ENCODE data around the gene C16orf78. TPM values are rescaled to one million over a fixed set of nuclear protein-coding genes. Genes with fewer than 3 reads are reported as not detected.

Gene C16orf78
- total RNA-seq, 4 donors from 2014 or later, result not detected

DNA sequence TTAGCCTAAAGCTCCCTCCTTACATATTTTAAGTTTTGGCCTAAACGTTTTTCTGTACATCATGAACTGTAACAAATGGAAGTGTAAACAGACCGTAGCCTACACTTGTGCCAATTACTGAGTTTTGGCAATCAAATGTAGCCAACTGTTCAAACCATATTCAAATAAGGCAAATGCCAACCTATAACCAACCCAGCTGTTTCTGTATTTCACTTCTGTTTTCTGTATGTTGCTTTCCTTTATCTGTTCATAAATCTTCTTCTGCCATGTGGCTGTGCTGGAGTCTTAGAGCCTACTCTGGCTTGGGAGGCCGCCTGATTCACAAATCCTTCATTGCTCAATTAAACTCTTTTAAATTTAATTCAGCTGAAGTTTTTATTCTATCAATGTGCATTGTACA is 6.9 kb upstream of the C16orf78 start:
- H3K4me1 ChIP-seq, result no peaks in the 10 kb centered on the region
- peak overlapping the region in 1 of 4 donors; percentile 41 for H3K27ac ChIP-seq
- 47 to 55% methylated on average over 3 of the region's 3 CpGs for WGBS, 2 donors (ENCODE audit: low coverage in 1 of 2)
- no peaks in the 10 kb centered on the region for H3K9me3 ChIP-seq
- no peaks in the 10 kb centered on the region for H3K36me3 ChIP-seq
- no peaks in the 10 kb centered on the region for H3K27me3 ChIP-seq
- intact Hi-C loops (cut with DNase I; ENCODE audit: low total_unique reads) (no loop called here), in situ Hi-C loops (cut with MboI; ENCODE audit: low pct_ligation_motif_present in 1 of 4, low pct_unique_long_range_greater_than_20kb in 1 of 4, low sequenced_read_pairs in 3 of 4) (no loop called here)
- no peak overlapping the region for H3K4me3 ChIP-seq
- DNase-seq, result no peak
- TF ChIP-seq, protein P1, sequence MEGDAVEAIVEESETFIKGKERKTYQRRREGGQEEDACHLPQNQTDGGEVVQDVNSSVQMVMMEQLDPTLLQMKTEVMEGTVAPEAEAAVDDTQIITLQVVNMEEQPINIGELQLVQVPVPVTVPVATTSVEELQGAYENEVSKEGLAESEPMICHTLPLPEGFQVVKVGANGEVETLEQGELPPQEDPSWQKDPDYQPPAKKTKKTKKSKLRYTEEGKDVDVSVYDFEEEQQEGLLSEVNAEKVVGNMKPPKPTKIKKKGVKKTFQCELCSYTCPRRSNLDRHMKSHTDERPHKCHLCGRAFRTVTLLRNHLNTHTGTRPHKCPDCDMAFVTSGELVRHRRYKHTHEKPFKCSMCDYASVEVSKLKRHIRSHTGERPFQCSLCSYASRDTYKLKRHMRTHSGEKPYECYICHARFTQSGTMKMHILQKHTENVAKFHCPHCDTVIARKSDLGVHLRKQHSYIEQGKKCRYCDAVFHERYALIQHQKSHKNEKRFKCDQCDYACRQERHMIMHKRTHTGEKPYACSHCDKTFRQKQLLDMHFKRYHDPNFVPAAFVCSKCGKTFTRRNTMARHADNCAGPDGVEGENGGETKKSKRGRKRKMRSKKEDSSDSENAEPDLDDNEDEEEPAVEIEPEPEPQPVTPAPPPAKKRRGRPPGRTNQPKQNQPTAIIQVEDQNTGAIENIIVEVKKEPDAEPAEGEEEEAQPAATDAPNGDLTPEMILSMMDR (IDR thresholded peaks at IDR 0.05), result no peak
- TF ChIP-seq POLR2A (IDR thresholded peaks at IDR 0.05), result no peak
- TF ChIP-seq EP300 (IDR thresholded peaks at IDR 0.05; ENCODE audit: low read depth), result no peak
- no peak for TF ChIP-seq POLR2AphosphoS5 (IDR thresholded peaks at IDR 0.05)

DNA sequence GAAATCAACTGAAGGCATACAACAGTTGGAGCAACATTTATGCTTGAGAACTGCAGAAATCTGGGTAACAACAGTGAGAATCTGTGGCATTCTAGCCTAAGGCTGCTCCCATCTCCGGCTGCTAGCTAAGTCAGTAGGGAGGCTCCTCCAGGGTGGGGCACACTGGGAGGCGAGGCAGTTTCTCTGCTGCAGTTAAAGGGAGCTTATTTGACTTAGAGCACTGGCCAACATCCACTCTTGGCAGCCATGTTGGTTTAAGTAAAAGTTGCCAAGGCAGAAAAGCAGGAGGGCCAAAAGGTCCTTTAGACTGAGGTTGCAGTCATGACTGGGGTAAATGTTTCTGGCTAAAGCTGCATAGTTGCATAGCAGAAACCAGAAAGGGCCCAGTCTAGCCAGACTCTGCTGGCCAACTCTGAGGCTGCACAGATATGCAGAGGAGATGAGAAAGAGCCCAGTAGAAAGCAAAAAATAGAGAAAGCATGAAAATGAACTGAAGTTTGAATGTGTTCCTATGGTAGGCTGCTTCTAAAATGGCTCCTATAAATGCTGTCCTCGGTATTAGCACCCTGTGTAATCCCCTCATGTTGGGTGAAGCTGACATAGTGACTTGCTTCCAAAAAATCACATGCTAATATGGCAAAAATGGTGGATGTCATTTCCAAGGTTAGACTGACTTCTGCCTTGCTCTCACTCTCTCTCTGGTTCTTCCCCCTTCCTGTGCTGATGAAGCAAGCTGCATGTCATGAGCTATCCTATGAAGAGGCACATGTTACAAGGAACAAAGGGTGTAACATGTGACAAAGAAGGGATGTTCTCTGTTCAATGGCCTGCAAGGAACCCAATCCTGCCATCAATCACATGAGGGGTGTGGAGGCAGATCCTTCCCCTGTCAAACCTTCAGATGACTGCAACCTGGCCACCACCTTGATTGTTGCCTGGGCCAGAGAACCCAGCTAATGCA is 3.7 kb upstream of the C16orf78 start:
- Histone ChIP-seq H3K4me1 (no peaks in the 10 kb centered on the region), H3K27ac (no peak overlapping the region), H3K9me3 (no peaks in the 10 kb centered on the region), H3K4me3 (no peak overlapping the region), H3K36me3 (no peaks in the 10 kb centered on the region), H3K27me3 (no peaks in the 10 kb centered on the region)
- 45 to 71% methylated on average over 1 to 3 of the region's 3 CpGs for WGBS, 2 donors (ENCODE audit: low coverage in 1 of 2)
- no peak for DNase-seq
- intact Hi-C loops (cut with DNase I; ENCODE audit: low total_unique reads), result no loop called here
- in situ Hi-C loops (cut with MboI; ENCODE audit: low pct_ligation_motif_present in 1 of 4, low pct_unique_long_range_greater_than_20kb in 1 of 4, low sequenced_read_pairs in 3 of 4), result no loop called here
- TF ChIP-seq, protein P1 (IDR thresholded peaks at IDR 0.05), result no peak
- TF ChIP-seq POLR2AphosphoS5 (IDR thresholded peaks at IDR 0.05) (no peak), POLR2A (IDR thresholded peaks at IDR 0.05) (no peak), EP300 (IDR thresholded peaks at IDR 0.05; ENCODE audit: low read depth) (no peak)

DNA sequence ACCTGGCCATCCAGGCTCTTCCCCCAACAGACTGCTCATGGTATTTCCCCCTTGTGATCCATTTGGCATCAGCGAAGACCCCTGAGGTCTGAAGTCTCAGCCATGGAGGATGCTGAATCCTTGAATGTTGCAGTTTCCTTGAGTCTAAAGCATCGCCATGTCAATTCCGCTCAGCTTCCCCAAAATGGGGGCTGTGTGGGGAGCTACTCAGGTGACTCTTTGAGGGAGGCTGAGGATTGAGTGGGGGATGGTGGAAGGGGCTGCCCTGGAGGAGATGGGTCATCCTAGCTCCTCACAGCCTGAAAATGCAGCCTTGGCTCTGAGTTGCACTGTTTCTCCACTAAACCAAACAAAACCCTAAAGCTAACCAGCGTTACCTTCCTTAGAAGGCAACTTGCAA is 2.6 kb downstream of the C16orf78 start:
- in situ Hi-C loops (cut with MboI; ENCODE audit: low pct_ligation_motif_present in 1 of 4, low pct_unique_long_range_greater_than_20kb in 1 of 4, low sequenced_read_pairs in 3 of 4), result no loop called here
- no peak for DNase-seq
- Histone ChIP-seq H3K36me3 (no peaks in the 10 kb centered on the region), H3K4me3 (no peak overlapping the region), H3K27me3 (no peaks in the 10 kb centered on the region), H3K4me1 (no peaks in the 10 kb centered on the region), H3K9me3 (no peaks in the 10 kb centered on the region), H3K27ac (no peak overlapping the region)
- no peak for TF ChIP-seq EP300 (IDR thresholded peaks at IDR 0.05; ENCODE audit: low read depth)
- TF ChIP-seq POLR2A (IDR thresholded peaks at IDR 0.05), result no peak
- TF ChIP-seq POLR2AphosphoS5 (IDR thresholded peaks at IDR 0.05), result no peak
- TF ChIP-seq, protein P1 (IDR thresholded peaks at IDR 0.05), result no peak
- intact Hi-C loops (cut with DNase I; ENCODE audit: low total_unique reads), result no loop called here
- WGBS, 2 donors (ENCODE audit: low coverage in 1 of 2), result 67 to 91% methylated on average over 1 to 4 of the region's 4 CpGs

DNA sequence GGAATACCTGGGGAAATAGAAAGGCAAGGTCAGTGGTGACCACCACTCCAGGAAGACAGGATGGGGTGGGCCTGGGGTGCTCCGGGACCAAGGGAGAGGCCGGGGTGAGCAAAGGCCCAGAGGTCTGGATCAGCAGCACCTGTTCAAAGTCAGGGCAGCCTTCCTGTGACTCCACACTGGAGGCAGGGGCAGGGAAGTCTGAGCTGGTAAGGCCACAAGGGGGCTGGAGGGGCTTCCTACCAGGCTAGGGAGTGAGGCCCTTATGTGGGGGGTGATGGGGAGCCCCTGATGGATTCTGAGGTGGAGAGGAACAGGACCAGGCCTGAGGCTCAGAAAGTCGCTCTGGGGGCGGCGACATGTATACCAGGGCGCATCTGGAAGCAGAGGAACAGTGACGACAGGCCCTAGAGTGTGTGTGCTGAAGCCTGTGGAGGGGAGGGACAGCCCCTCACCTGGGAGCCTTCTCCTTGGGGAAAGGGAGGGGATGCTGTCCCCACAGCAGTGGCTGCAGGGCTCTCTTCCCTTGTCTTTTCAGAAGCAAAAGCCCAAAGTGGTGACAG is 3.7 kb downstream of the C16orf78 start:
- in situ Hi-C loops (cut with MboI; ENCODE audit: low pct_ligation_motif_present in 1 of 4, low pct_unique_long_range_greater_than_20kb in 1 of 4, low sequenced_read_pairs in 3 of 4), result no loop called here

More for the DNA sequence above, 3.7 kb downstream of the C16orf78 start:
- no peak overlapping the region for H3K4me3 ChIP-seq
- no peaks in the 10 kb centered on the region for H3K27me3 ChIP-seq
- DNase-seq, result no peak
- no peak overlapping the region for H3K27ac ChIP-seq
- WGBS, 2 donors (ENCODE audit: low coverage in 1 of 2), result 80 to 92% methylated on average over 2 to 7 of the region's 7 CpGs
- TF ChIP-seq POLR2A (IDR thresholded peaks at IDR 0.05) (no peak), POLR2AphosphoS5 (IDR thresholded peaks at IDR 0.05) (no peak), EP300 (IDR thresholded peaks at IDR 0.05; ENCODE audit: low read depth) (no peak)
- TF ChIP-seq, protein P1 (IDR thresholded peaks at IDR 0.05), result no peak
- H3K9me3 ChIP-seq, result no peaks in the 10 kb centered on the region
- intact Hi-C loops (cut with DNase I; ENCODE audit: low total_unique reads), result no loop called here
- no peaks in the 10 kb centered on the region for H3K4me1 ChIP-seq
- no peaks in the 10 kb centered on the region for H3K36me3 ChIP-seq
